Vagina (tissue), 2 donors: ENCODE results near the gene EPB41L3. TPM values are rescaled to one million over a fixed set of nuclear protein-coding genes. Genes with fewer than 3 reads are reported as not detected.

ENCODE experiments used
- DNase-seq, 2 donors: peaks; one replicate each; pipeline ENCODE4 v3.0.0-alpha.2; 2017; ENCODE audit errors: extremely low spot score in 2 of 2
- H3K27ac ChIP-seq: fragments of 200-600 bp; sonication (generic); one replicate; pipeline ENCODE4 v1.5.1; 2019
- H3K27me3 ChIP-seq: fragments of 200-600 bp; sonication (generic); one replicate; pipeline ENCODE4 v1.5.1; 2019
- H3K36me3 ChIP-seq, 2 donors: fragments of 200-600 bp; sonication (generic); one replicate each; pipeline ENCODE4 v1.5.1; 2017 to 2019
- H3K4me1 ChIP-seq: fragments of 200-600 bp; sonication (generic); one replicate; pipeline ENCODE4 v1.5.1; 2019
- H3K4me3 ChIP-seq, 2 donors: fragments of 200-600 bp; sonication (generic); 1 replicate in 1 of 2; 2 replicates in 1 of 2; pipeline ENCODE4 v1.5.1; 2016 to 2019
- H3K9me3 ChIP-seq: fragments of 200-600 bp; sonication (generic); one replicate; pipeline ENCODE4 v1.5.1; 2019
- POLR2A ChIP-seq, 2 donors: fragments of 450-650 bp; IDR thresholded peaks; one replicate each; pipeline ENCODE4 v1.6.1; 2017; ENCODE audit warnings: antibody characterized with exemption in 2 of 2, mild to moderate bottlenecking in 2 of 2, moderate library complexity in 2 of 2
- POLR2AphosphoS5 ChIP-seq, 2 donors: sonication (generic); formaldehyde crosslinking; IDR thresholded peaks; one replicate each; pipeline ENCODE4 v1.9.0; 2017; ENCODE audit warnings: antibody characterized with exemption in 2 of 2, mild to moderate bottlenecking in 2 of 2, low read depth in 1 of 2; ENCODE audit not compliant: insufficient read depth in 1 of 2
- intact Hi-C: fragments of 100-400 bp; cut with DNase I; formaldehyde crosslinking; loops from one replicate; pipeline ENCODE4 v1.15.1; 2023
- total RNA-seq: library from RNA; depleted of rRNA; stranded (reverse); fragments of >200 nt; gene quantifications from one replicate; pipeline ENCODE4 v1.2.3, GENCODE V29; 2016
- TF ChIP-seq, protein P1 (sequence below), 3 experiments: fragments of 450-650 bp in 2 of 3; fragments of 200-600 bp in 1 of 3; sonication (generic) in 1 of 3; IDR thresholded peaks; one replicate each; pipeline ENCODE4 v1.5.1; 2017 to 2019; ENCODE audit warnings: antibody characterized with exemption in 3 of 3, mild to moderate bottlenecking in 2 of 3, moderate library complexity in 2 of 3

EPB41L3 gene
- total RNA-seq: 53.0 TPM

DNA sequence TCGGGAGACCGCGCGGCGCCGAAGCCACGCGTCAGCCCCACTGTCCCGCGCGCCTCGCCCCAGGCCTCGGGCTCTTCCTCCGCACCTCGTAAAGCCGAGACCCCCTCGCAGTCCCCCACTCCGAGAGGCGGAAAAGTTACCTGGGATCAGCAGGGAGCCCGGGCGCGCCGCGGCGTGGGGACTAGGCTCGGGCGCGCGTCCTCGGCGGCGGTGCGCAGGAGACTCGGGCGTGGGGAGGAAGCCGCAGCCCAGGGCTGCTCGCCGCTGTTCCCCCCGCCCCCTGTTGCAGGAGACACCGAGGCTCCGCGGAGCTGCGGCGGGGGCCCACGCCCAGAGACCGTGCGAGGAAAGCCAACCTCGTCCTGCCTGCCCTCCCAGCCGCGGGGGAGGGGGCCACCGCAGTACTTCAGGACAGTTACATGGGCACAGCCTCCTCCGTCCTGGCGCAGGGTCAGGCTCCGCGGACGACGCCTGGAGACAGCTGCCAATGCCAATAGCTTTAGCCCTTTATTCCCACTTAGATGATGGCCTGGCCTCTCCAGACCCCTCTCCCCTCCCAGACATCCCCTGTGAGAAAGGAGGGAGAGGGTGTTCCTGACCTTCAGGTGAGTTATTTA is at the start of gene EPB41L3:
Gene EPB41L3 (minus strand): TSS at position 225 of the 617 bp plus-strand sequence. CDS start 54,814 bp downstream, outside the sequence.
- Histone ChIP-seq H3K36me3 (no peaks in the 10 kb centered on the region), H3K27ac (peak within 1 kb of the TSS; percentile 26), H3K4me3 (peak within 1 kb of the TSS; percentile 44 to 67), H3K4me1 (peaks cover 5% of the 10 kb centered on the region), H3K27me3 (no peaks in the 10 kb centered on the region), H3K9me3 (no peaks in the 10 kb centered on the region)
- intact Hi-C loops: no loop called here
- TF ChIP-seq POLR2AphosphoS5 (IDR thresholded peaks at IDR 0.05; ENCODE audit: insufficient read depth in 1 of 2, low read depth in 1 of 2) (peak in 1 of 2 donors; percentile 11), POLR2A (IDR thresholded peaks at IDR 0.05) (no peak)
- TF ChIP-seq, protein P1, sequence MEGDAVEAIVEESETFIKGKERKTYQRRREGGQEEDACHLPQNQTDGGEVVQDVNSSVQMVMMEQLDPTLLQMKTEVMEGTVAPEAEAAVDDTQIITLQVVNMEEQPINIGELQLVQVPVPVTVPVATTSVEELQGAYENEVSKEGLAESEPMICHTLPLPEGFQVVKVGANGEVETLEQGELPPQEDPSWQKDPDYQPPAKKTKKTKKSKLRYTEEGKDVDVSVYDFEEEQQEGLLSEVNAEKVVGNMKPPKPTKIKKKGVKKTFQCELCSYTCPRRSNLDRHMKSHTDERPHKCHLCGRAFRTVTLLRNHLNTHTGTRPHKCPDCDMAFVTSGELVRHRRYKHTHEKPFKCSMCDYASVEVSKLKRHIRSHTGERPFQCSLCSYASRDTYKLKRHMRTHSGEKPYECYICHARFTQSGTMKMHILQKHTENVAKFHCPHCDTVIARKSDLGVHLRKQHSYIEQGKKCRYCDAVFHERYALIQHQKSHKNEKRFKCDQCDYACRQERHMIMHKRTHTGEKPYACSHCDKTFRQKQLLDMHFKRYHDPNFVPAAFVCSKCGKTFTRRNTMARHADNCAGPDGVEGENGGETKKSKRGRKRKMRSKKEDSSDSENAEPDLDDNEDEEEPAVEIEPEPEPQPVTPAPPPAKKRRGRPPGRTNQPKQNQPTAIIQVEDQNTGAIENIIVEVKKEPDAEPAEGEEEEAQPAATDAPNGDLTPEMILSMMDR (IDR thresholded peaks at IDR 0.05): no peak
- no peak for DNase-seq

DNA sequence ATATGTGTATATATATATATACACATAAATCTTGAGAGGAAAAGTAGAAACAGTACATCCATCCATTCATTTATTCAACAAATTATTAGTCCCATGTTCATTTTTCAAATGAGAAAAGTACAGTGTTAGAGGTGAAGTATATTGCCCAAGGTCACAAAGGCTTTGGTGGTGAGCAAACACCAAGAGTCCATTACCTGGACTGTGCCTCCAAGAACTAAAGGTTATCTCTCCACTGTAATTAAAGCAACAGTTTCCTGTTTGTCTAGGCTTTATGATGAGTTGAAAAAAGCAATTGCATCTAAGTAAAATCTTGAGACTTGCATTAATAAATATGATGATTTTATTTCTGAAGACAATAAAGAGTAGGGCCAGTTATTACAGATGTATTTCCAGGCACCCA is 44.7 kb upstream of the EPB41L3 start:
- Histone ChIP-seq H3K36me3 (no peaks in the 10 kb centered on the region), H3K4me1 (no peaks in the 10 kb centered on the region), H3K27ac (no peak overlapping the region), H3K4me3 (no peak overlapping the region), H3K27me3 (no peaks in the 10 kb centered on the region), H3K9me3 (no peaks in the 10 kb centered on the region)
- DNase-seq: no peak
- intact Hi-C loops: no loop called here
- TF ChIP-seq POLR2A (IDR thresholded peaks at IDR 0.05) (no peak), POLR2AphosphoS5 (IDR thresholded peaks at IDR 0.05; ENCODE audit: insufficient read depth in 1 of 2, low read depth in 1 of 2) (no peak)
- TF ChIP-seq, protein P1 (IDR thresholded peaks at IDR 0.05): no peak

DNA sequence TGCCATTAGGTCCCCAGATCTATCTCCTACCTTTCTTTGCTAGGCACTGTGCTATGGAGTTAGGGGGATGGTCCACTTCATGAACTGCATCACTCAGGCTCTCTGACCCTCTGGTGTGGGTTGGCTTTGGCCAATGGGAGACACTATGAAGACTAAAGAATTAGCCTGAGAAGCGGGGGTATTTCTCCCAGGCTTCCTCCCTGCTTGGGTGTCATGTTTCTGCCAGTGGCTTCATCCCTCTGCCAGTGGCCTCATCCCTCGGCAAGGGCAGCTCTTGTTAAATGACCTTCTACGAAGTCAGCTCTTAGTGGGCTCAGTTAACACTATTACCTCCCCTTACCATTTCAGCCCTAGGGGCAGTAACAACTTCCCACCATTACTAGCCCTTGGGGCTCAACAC is 41.9 kb upstream of the EPB41L3 start:
- intact Hi-C loops: no loop called here

DNA sequence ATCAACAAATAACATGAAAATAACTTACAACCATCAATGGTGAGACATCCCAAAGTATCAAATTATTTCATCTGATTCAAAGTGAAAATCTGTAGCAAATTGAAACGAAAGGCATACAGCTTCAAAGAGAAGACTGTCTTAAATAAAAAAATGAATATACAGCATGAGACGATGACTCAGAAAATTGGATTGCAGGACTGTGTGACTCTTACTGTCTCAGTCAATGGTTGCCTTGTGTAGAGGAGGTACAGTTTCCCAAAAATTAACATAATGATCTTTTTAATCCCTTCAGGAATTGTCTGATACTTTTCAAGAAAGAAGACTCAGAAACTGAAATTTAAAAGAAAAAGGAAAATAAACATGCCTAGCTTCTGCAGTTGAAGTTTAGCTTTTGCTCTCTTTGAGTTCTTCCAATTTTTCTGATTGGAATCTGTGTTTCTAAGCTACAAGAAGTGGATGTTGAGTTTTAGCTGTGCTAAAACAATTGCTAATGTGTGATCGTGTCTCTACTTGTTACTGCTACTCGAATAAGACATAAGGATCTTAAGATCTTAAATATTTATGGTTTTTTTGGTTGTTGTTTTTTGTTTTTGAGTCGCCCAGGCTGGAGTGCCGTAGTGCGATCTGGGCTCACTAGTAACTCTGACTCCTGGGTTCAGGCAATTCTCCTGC is 41.1 kb upstream of the EPB41L3 start:
- no peaks in the 10 kb centered on the region for H3K9me3 ChIP-seq
- H3K27ac ChIP-seq: no peak overlapping the region
- no peaks in the 10 kb centered on the region for H3K4me1 ChIP-seq
- intact Hi-C loops: no loop called here
- DNase-seq: no peak
- TF ChIP-seq, protein P1 (IDR thresholded peaks at IDR 0.05): no peak
- TF ChIP-seq POLR2A (IDR thresholded peaks at IDR 0.05) (no peak), POLR2AphosphoS5 (IDR thresholded peaks at IDR 0.05; ENCODE audit: insufficient read depth in 1 of 2, low read depth in 1 of 2) (no peak)
- no peaks in the 10 kb centered on the region for H3K27me3 ChIP-seq
- H3K4me3 ChIP-seq: no peak overlapping the region
- no peaks in the 10 kb centered on the region for H3K36me3 ChIP-seq

More for the DNA sequence above, 41.9 kb upstream of the EPB41L3 start:
- Histone ChIP-seq H3K4me1 (no peaks in the 10 kb centered on the region), H3K4me3 (no peak overlapping the region), H3K27ac (no peak overlapping the region), H3K27me3 (no peaks in the 10 kb centered on the region), H3K36me3 (no peaks in the 10 kb centered on the region), H3K9me3 (no peaks in the 10 kb centered on the region)
- DNase-seq: no peak
- TF ChIP-seq, protein P1 (IDR thresholded peaks at IDR 0.05): no peak
- TF ChIP-seq POLR2AphosphoS5 (IDR thresholded peaks at IDR 0.05; ENCODE audit: insufficient read depth in 1 of 2, low read depth in 1 of 2): no peak
- TF ChIP-seq POLR2A (IDR thresholded peaks at IDR 0.05): no peak
